ENCODE results near the gene APBA2.
"Not testable (repeated sequence)": the region's sequence is repeated elsewhere in the genome, so short reads cannot be mapped to it uniquely, and the experiment has no call there.

Gene APBA2

DNA sequence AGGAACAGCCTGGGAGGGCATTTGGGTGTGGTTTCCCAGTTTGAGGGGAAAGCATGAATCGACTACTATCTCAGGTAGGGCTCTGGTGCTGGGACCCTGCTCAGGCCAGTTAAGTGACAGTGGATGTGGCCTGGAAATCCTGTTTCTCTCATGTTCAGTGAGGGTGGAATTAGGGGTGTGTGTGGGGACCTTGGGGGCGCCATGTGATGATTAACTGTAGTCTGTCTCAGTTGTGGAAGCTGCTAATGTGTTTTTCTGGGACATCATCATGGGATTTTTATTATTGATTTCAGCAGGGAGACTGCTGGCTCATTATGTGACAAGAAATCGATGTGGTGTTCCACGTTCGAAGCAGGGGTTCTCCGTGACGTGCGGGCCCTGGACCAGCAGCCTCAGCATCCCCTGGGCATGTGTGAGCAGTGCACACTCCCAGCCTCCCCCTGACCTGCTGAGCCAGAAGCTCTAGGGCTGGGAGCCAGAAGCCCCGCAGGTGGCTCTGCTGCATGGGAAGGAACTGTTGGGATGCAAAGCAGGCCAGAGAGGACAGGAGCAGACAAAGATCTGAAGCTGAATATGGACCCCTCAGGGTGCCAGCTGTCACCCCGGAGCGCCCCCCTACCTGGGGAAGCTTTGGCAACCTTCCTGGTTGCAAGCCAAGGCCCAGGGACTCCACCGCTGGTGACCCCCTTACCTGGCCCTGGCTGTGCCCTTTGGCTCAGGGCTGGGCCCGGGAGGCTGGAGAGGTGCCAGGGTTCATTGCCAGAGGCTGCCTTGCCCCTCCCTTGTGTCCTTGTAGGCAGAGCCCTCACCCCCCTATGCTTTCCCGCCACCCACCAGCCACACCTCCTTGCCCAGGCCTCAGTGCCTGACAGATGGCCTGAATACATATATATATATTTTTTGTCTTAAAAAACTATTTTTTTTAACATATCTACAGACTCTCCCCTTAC lies 149.8 kb downstream of the APBA2 start:
- DNase-seq (ENCODE audit: low read depth in 2 of 2): no peak

DNA sequence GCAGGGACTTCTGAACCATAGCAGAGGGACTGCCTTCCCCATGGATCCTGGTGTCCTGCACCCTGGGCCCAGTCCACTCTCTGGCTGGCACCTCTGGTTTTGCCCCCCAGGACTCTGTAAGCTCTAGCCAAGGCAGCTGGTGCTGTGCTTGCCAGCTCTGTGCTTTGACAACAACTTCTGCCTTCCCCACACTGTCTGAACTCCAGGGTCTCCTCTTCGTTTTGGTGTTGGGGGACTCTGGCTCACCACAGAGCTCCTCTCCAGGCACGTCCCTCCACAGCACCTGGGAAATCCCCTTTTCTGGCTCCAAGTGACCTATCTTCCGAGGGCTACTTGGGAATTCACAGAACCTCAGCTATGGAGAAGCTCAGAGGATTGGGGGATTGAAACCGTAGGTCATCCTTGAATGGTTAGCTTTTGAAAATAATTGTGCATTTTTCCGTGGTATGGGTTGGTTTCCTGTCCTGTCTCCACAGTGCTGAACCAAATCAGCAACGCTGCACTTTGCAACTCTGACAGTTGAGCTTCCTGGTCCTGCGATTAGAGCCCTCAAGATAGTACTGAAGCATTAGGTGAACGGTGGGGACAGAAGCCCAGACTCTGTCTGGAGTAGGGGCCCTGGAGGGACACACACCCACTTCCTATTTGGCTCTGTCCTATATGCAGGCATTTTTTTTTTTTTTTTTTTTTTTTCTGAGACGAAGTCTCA lies 152.4 kb downstream of the APBA2 start:
- no peak for DNase-seq (ENCODE audit: low read depth in 2 of 2)

DNA sequence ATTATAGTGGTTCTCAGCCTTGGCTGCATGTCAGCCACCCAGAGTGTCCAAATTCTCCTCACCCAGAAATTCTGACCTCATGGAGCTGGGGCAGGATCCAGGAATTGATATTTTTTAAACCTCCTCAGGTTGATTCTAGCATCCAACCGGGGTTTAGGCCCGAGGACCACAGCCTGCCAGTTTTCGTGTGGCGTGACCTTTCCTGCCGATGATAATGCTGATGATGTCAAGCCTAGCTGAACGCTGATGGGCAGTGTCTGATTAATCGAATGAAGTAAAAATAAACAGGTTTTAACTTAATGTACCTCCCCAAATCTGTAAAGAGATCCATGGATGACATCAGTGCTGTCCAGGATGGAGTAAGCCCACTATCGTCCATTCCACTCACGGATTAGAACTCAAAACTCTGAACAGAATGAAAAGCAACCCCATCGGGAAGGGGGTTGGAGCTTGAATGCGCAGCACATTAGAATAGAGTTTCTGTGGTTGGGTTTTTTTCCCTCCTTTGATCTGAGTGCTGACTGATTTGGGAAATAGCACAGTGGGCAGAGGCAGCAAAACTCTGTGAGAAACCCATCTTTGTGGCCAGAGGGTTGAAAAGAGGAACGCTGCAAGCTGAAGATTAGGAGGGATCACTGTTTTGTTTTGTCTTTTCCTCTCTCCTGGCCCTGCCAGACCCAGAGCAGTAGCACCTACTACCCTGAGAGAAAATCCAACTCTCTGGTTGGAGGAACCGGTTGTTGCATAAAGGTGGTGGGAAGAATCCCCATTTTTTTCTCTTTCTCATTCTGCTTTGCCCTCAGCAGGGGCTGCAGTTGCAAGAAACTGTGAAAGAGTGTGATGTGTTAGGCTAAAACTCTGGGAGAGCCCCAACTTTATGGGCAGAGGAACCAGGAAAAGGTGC lies 153.9 kb downstream of the APBA2 start:
- no peak for DNase-seq (ENCODE audit: low read depth in 2 of 2)

DNA sequence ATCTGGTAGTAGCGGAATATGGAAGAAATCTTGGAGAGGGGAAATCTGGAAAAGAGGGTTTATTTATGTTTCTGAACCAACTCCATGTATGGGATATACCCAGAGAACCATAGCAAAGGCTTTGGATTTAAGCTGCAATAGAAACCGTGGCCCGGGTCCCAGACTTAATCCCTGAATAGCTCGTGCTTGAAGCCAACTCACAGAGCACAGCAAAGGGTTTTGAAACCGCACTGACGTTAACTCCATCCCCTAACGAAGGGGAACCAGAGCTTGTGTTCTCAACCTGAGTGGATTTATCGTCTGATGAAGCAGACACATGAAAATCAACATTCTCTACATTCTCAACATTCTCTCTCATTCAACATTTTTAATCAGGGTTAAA lies 154.6 kb downstream of the APBA2 start:
- DNase-seq (ENCODE audit: low read depth in 2 of 2): no peak

DNA sequence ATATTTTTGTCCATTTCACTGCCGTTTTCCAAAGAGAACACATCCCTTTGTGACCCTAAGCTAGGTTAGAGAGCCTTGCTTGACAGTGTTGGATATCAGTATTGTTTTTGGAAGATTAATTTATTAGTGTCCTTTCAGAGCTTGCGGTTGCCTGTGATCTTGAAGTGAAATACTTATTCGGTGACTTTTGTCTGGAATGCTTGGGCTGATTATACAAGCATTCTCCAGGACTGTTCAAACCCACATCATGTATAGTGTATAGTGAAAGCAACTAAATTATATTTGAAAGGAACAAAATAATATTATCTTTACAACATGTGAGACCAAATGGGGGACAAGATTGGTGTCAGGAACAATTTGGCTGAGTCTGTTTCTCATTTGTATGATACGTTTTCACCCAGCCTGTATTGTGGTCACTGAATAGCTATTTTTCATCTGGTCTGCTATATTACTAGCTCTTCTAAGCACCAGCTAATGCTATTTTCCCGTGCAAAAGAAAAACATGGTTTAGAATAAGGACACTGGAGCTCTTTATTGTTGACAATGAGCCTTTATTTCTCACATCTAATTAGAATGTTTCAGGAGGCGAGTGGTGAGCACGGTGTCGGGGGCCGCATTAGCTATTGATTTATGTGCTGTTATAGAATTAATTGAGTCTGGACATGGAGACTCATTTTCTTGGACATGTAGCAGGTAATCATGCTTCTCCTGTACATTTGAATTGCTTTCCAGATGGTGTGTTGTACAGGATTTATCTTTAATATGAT lies 158.1 kb downstream of the APBA2 start:
- DNase-seq (ENCODE audit: low read depth in 2 of 2): no peak

DNA sequence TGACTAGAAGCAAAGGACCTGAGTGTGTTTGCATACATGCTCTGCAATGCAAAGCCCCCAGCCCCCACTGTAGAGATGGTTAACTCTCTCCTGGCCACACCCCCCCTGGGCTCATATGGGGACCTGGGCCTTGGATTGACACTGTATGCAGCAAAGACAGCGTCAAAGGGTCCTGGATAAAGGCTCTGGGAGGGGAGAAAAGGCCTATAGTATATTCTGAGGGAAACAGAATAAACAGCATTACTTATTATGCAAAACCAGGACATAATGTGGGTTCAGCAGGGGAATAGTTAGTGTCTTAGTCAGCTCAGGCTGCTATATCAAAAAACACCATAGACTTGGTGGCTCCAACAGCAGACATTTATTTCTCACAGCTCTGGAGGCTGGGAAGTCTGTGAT lies 158.7 kb downstream of the APBA2 start:
- no peak for DNase-seq (ENCODE audit: low read depth in 2 of 2)

DNA sequence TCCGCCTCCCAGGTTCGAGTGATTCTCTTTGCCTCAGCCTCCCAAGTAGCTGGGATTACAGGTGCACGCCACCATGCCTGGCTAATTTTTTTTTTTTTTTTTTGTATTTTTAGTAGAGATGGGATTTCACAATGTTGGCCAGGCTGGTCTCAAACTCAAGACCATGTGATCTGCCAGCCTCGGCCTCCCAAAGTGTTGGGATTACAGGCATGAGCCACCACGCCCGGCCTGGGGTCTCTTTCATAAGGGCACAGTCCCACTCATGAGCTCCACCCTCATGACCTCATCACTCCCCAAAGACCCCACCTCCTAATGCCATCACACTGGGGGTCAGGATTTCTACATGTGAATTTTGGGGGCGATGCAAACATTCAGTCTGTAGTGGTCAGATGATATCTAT lies 159.4 kb downstream of the APBA2 start:
- not testable (repeated sequence) for DNase-seq (ENCODE audit: low read depth in 2 of 2)

DNA sequence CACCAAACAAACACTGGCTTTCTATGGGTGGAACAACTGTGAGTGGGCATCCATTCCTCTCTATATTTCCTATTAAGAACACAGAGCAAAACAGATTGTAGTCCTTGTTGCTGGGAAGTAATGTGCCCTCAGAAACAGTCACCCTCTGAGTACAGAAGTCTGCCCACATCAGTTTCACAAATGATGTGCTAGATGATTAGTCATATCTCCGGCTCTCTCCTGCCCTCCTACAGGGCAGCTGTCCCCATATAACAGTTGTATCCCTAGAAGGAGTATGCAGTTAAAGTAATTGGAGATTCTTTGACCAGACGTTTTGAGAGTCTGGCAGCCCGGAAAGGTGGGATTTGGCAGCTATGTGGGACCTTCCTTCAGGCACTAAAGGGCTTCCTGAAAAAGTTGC lies 159.9 kb downstream of the APBA2 start:
- no peak for DNase-seq (ENCODE audit: low read depth in 2 of 2)

DNA sequence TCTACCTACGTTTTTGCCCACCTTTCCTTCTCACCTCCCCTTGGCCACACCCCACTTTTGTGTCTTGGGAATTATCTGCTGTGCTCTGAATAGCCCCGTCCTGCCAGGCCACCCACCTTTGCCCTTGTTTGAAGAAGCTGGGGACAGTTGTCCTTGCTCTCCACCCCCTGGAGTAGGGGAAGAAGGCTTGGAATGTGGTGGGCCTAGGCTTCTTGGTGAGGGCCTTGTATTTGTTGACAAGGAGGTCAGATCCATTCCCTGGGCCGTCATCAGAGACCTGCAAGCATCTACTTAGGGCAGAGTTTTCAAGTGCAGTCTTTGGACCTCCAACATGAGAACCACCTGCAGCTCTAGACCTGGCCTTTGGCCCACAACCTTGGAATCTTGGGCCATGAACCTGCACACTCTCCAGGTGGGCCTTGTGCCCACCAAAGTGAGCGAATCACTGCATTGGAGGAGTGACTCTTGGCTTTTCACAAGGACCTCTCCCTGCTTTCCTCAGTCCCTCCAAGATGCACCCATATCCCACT lies 160.6 kb downstream of the APBA2 start:
- DNase-seq (ENCODE audit: low read depth in 2 of 2): no peak

DNA sequence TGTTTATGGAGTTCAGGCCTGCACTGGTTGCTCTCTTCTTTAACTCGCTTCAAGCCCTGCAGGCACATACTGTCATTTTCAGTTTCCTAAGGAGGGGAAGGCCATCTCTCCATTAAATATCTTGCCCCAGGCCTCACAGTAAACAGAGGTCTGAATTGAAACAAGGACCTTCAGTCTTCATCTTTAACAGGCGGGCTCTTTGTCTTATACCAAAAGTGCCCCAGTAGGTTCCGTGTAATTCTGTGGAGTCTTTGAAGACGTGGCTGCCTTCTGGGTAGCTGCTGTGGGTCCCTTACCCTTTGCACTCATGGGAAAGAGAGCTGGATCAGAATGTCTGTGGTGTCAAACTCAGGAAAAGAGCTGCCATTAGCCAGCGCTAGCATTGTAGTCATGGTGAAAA lies 161.2 kb downstream of the APBA2 start:
- DNase-seq (ENCODE audit: low read depth in 2 of 2): no peak

DNA sequence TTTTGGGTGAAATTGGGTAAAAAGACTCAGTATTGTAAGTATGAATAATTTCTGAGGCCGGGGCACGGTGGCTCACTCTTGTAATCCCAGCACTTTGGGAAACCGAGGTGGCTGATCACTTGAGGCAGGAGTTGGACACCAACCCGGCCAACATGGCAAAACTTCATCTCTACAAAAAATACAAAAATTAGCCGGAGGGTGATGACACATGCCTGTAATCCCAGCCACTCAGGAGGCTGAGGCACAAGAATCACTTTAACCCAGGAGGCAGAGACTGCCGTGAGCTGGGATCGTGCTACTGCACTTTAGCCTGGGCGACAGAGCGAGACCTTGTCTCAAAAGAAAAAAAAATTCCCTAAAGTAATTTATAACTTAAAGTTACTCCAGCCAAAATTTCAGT lies 162.2 kb downstream of the APBA2 start:
- DNase-seq (ENCODE audit: low read depth in 2 of 2): no peak

DNA sequence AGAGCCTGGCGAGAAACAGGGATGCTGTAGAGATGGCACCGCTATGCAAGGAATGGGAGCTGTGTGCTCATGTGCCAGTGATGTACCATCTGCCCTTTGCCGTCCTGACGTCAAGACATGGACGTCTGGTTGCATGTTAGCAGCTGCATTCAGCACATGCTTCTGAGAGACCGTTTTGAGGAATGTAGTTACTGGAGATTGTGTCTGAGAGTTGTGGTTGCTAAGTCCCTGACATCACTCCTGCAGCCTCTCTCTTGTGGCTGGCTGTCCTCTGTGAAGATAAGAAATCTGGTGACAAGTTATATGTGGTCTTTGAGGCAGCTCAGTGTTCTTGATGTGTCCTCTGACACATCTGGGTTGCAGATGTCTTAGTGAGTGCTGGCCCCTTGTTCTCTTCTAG lies 165.1 kb downstream of the APBA2 start:
- peak in 1 of 2 donors; percentile 9 for DNase-seq (ENCODE audit: low read depth in 2 of 2)

DNA sequence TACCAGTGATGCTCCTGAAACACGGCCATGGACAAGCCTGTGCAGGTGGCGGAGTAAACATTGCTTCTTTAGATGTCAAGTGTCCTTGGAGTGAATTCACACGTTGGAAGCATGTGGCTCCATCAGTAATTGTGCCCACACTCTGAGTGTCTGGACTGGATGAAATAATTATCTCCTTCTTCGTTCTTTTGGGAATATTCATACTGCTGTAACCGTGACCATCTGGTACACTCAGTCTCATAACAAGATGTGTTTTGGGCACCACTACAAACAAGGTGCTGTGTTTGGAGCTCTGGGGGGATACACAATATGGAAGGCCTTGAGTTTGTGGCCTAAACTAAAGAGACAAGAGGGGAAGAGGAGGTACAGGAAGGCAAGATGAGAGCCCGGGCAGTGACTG lies 165.6 kb downstream of the APBA2 start:
- DNase-seq (ENCODE audit: low read depth in 2 of 2): no peak

DNA sequence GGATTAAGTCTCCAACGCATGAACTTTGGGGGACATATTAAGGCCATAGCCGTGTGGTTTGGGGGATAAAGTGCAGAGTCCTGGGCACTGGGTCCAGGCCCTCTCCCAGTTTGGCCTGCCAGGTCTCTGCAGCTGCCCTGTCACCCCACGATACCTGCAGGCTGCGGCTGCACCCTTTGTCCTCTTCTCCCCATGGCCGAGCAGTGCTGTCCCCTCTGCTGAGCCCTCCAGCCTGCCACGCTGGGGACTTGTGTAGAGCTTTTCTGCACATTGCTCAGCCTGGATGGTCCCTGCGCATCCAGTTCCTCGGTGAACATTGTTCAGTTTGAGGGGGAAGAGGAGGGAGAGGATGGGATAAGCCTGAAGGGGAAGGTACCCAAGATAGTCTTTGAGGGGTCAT lies 167.2 kb downstream of the APBA2 start:
- DNase-seq (ENCODE audit: low read depth in 2 of 2): no peak

DNA sequence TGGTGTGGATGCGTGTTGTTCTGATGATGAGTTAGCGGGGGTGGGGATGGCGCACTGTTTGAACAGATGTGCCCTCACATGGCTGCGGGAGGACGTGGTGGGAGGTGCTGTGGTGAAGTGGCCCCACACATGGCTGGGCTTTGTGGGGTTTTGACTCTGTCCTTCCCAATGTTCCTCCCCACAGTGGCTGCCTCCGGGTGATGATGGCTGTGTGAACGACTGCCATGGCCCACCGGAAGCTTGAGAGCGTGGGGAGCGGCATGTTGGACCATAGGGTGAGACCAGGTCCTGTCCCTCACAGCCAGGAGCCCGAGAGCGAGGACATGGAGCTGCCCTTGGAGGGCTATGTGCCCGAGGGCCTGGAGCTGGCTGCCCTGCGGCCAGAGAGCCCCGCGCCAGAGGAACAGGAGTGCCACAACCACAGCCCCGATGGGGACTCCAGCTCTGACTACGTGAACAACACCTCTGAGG lies 167.9 kb downstream of the APBA2 start:
- no peak for DNase-seq (ENCODE audit: low read depth in 2 of 2)

DNA sequence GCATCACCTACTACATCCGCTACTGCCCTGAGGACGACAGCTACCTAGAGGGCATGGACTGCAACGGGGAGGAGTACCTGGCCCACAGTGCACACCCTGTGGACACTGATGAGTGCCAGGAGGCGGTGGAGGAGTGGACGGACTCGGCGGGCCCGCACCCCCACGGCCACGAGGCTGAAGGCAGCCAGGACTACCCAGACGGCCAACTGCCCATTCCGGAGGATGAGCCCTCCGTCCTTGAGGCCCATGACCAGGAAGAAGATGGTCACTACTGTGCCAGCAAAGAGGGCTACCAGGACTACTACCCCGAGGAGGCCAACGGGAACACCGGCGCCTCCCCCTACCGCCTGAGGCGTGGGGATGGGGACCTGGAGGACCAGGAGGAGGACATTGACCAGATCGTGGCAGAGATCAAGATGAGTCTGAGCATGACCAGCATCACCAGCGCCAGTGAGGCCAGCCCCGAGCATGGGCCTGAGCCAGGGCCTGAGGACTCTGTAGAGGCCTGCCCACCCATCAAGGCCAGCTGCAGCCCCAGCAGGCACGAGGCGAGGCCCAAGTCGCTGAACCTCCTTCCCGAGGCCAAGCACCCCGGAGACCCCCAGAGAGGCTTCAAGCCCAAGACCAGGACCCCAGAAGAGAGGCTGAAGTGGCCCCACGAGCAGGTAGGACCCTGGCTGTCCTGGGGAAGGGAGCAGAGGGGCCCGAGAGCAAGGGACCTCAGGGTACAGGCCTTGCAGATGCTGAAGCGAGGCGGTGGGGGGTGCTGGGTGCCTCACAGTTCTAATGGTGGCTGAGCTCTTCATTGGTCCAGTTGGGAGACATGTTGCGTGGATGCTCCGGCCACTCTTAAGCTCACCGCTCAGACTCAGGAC lies 168.6 kb downstream of the APBA2 start:
- no peak for DNase-seq (ENCODE audit: low read depth in 2 of 2)

DNA sequence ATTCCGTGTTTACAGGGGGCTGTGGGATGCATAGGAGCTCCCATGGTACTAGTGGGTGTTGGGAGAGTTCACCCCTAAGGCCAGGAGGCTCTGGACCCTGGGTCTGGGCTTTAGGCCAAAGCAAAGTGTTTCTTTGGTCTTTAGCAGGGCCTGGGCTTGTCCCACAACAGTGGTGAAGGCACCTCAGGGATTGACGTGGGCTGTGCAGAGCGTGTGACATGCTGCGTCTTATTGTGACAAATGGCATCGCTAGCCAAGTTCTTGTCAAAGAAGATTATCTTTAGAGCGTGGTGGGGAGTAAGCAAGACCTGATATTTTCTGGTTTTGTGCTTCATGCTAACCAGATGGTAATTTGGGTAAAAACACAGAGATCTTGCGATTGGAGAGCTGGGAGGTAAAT lies 170.1 kb downstream of the APBA2 start:
- no peak for DNase-seq (ENCODE audit: low read depth in 2 of 2)

DNA sequence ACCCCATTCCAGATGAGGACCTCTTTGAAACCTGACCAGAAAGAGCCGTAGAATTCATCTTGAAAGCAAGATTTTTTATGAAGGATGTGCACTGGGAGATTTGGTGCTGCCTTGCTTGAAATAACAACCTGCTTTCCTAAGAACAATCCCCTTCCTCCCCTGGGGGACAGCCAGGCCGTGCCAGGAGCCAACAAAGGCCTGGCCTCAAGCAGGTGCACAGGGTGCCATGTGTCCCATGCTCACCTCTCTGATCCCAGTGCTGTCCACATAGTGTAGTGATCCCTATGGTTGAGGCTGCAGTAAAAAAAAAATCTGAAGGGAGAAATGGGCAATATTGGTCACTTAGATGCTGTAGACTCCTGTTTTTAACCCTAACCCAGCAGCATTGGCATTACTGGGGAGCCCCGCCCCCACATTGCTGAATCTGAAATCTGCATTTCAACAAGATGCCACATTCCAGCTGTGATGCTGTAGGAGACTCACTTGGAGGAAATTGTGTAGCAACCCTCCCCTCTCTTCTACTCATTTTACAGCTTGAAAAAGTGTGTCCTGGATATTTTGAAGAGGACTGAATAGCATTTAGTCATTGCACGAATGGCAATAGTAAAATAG lies 171.2 kb downstream of the APBA2 start:
- no peak for DNase-seq (ENCODE audit: low read depth in 2 of 2)

DNA sequence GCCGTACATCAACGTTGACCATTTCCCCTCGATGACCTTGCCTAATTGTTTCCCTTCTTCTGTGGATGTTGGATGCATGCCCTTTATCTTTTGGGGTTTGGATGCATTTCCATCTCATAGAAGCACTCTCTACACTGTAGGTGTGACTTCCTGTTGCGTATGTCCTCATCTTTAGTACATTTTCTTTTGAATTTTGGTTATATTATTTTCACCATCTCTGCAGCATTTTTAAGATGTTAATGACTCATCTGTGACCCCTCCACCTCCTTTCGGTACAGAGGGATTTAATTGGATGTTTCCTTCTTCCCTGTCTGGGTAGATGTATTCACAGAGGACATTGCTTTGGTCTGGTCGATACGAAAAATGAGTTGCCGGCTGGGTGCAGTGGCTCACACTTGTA lies 172.1 kb downstream of the APBA2 start:
- no peak for DNase-seq (ENCODE audit: low read depth in 2 of 2)

Measured in stimulated activated CD8-positive, alpha-beta memory T cell treated with anti-CD3 and anti-CD28 coated beads, Interleukin-7, amount 100 ng/mL, for 4 hours (primary cell).